ENCODE results near the gene SYT12.

GRCh38 chr11:66979336-66979980 is 43.5 kb upstream of the SYT12 start:
- no peak for TF ChIP-seq CTCF (tag by site-specific recombination; IDR thresholded peaks at IDR 0.05)
- TF ChIP-seq KLF1 (tag by site-specific recombination; IDR thresholded peaks at IDR 0.05): no peak
- TF ChIP-seq KLF16 (tag by site-specific recombination; IDR thresholded peaks at IDR 0.05): no peak
- TF ChIP-seq ZFP41 (tag by site-specific recombination; IDR thresholded peaks at IDR 0.05; ENCODE audit: borderline replicate concordance): no peak
- no peak for TF ChIP-seq ZNF157 (tag by site-specific recombination; IDR thresholded peaks at IDR 0.05)
- TF ChIP-seq ZNF692 (tag by site-specific recombination; IDR thresholded peaks at IDR 0.05): no peak
- no peak for TF ChIP-seq ZNF248 (tag by site-specific recombination; IDR thresholded peaks at IDR 0.05)
